HepG2 (cell line): ENCODE measurements around the gene MS4A7. TPM values are rescaled to one million over a fixed set of nuclear protein-coding genes. Genes with fewer than 3 reads are reported as not detected.

Experiments used
- ATAC-seq: fragments of 200-7000 bp; cut with Tn5 transposase; 3 replicates; pipeline ENCODE4 v1.9.1; 2020; ENCODE audit warnings: mild to moderate bottlenecking, moderate library complexity
- BruUV-seq: library from RNA; stranded (reverse); fragments of 400-500 nt; replicated peaks from 2 replicates; lab custom pipeline; 2021; lab: Mats Ljungman, UMichigan
- CTCF ChIA-PET: fragments of 300-600 bp; formaldehyde crosslinking; extraction: SDS; loops from one replicate; lab custom pipeline; 2021; ENCODE audit warnings: low total read pairs, inconsistent platforms, low intra/inter-chr PET ratio; lab: Yijun Ruan, JAX
- POLR2A ChIA-PET: fragments of 350-600 bp; sonication (Branson Sonifier 250); formaldehyde crosslinking; loops from one replicate; lab custom pipeline; 2020; ENCODE audit warnings: antibody characterized with exemption, inconsistent platforms; lab: Yijun Ruan, JAX
- DNase-seq: peaks from one replicate; pipeline ENCODE4 v3.0.0-alpha.2; 2015; ENCODE audit warnings: low spot score
- FAIRE-seq: peaks from 3 replicates; lab custom pipeline; 2011; peaks lifted over from hg19 to GRCh38; lab: Jason Lieb, UNC
- H2AFZ ChIP-seq: one replicate; pipeline ENCODE4 v1.6.1; 2011; ENCODE audit warnings: low read length, inconsistent platforms
- H3K27ac ChIP-seq: fragments of 300-600 bp; 3 replicates; pipeline ENCODE4 v1.8.0; 2011; ENCODE audit warnings: mixed run types, mild to moderate bottlenecking, mixed read lengths, low read length, inconsistent platforms; ENCODE audit not compliant: insufficient read depth; ENCODE audit errors: extremely low read length
- H3K27me3 ChIP-seq, 2 experiments: fragments of 200-600 bp in 1 of 2; 2 replicates in 1 of 2; 3 replicates in 1 of 2; pipeline versions ENCODE4 v1.6.0 to v1.8.0; 2011; ENCODE audit warnings: low read length in 2 of 2, mild to moderate bottlenecking in 2 of 2, moderate library complexity in 2 of 2, inconsistent platforms in 1 of 2; ENCODE audit not compliant: insufficient read depth in 2 of 2, control insufficient read depth in 1 of 2
- H3K36me3 ChIP-seq, 2 experiments: fragments of 200-600 bp in 1 of 2; replicated peaks in 1 of 2; 2 replicates in 1 of 2; 3 replicates in 1 of 2; pipeline versions ENCODE4 v1.5.1 to v1.8.0; 2011; ENCODE audit warnings: low read length in 2 of 2, inconsistent platforms in 1 of 2; ENCODE audit not compliant: insufficient read depth in 2 of 2, control insufficient read depth in 1 of 2
- H3K4me1 ChIP-seq: 2 replicates; pipeline ENCODE4 v1.5.1; 2012; ENCODE audit warnings: low read length, inconsistent platforms; ENCODE audit not compliant: insufficient read depth
- H3K4me2 ChIP-seq: 2 replicates; pipeline ENCODE4 v1.6.0; 2011; ENCODE audit warnings: low read depth, low read length, inconsistent platforms
- H3K4me3 ChIP-seq, 3 experiments: fragments of 200-600 bp in 1 of 3; sonication (generic), shearing (Covaris generic) in 1 of 3; replicated peaks in 1 of 3; 2 replicates each; pipeline ENCODE4 v1.5.1; 2011 to 2016; ENCODE audit warnings: low read length in 3 of 3, inconsistent platforms in 2 of 3, low read depth in 2 of 3, mild to moderate bottlenecking in 2 of 3, control low read depth in 1 of 3, mixed read lengths in 1 of 3; ENCODE audit not compliant: insufficient read depth in 1 of 3
- H3K79me2 ChIP-seq: one replicate; pipeline ENCODE4 v1.6.1; 2011; ENCODE audit warnings: low read length, inconsistent platforms; ENCODE audit not compliant: insufficient read depth
- H3K9ac ChIP-seq: 2 replicates; pipeline ENCODE4 v1.6.0; 2011; ENCODE audit warnings: mild to moderate bottlenecking, low read depth, low read length, inconsistent platforms; ENCODE audit not compliant: insufficient read depth
- H3K9me3 ChIP-seq: 2 replicates; pipeline ENCODE4 v1.5.1; 2012; ENCODE audit warnings: mild to moderate bottlenecking, low read length
- H4K20me1 ChIP-seq: 2 replicates; pipeline ENCODE4 v1.6.0; 2011; ENCODE audit warnings: inconsistent platforms, mild to moderate bottlenecking, low read length, moderate library complexity; ENCODE audit not compliant: insufficient read depth
- EP300 ChIP-seq, 3 experiments: sonication (generic) in 1 of 3; formaldehyde crosslinking in 1 of 3; IDR thresholded peaks; 2 replicates each; pipeline versions ENCODE4 v1.5.1 to v1.6.1; 2011 to 2020; ENCODE audit warnings: low read depth in 2 of 3, low read length in 2 of 3, borderline replicate concordance in 1 of 3, improper control_type of control experiment in 1 of 3, mild to moderate bottlenecking in 1 of 3, missing genetic modification reagents in 1 of 3, moderate library complexity in 1 of 3
- ETV5 ChIP-seq: IDR thresholded peaks from 2 replicates; pipeline ENCODE4 v1.6.1; 2018; ENCODE audit warnings: missing biosample characterization, missing genetic modification reagents, inconsistent platforms, borderline replicate concordance
- NFYC ChIP-seq: IDR thresholded peaks from 2 replicates; pipeline ENCODE4 v1.6.1; 2016; ENCODE audit warnings: missing genetic modification reagents, missing compliant biosample characterization
- SAP130 ChIP-seq: IDR thresholded peaks from 2 replicates; pipeline ENCODE4 v1.6.1; 2016; ENCODE audit warnings: low read depth
- SCMH1 ChIP-seq: sonication (generic); formaldehyde crosslinking; IDR thresholded peaks from 2 replicates; pipeline ENCODE4 v1.9.0; 2021; ENCODE audit warnings: missing genetic modification reagents, mild to moderate bottlenecking, borderline replicate concordance
- WIZ ChIP-seq: sonication (generic); formaldehyde crosslinking; IDR thresholded peaks from 2 replicates; pipeline ENCODE4 v1.5.1; 2020; ENCODE audit warnings: mild to moderate bottlenecking, missing genetic modification reagents
- ZNF24 ChIP-seq: fragments of 450-650 bp; IDR thresholded peaks from 2 replicates; pipeline ENCODE4 v1.6.1; 2017; ENCODE audit warnings: antibody characterized with exemption, mild to moderate bottlenecking
- ZNF44 ChIP-seq: sonication (generic); formaldehyde crosslinking; IDR thresholded peaks from 2 replicates; pipeline ENCODE4 v1.5.1; 2020; ENCODE audit warnings: mild to moderate bottlenecking, missing genetic modification reagents
- ZNF720 ChIP-seq: sonication (generic); formaldehyde crosslinking; IDR thresholded peaks from 2 replicates; pipeline ENCODE4 v1.4.0; 2020; ENCODE audit warnings: missing genetic modification reagents
- WGBS: methylation state at CpG from one replicate; pipeline ENCODE4 v1.1.6; 2017; ENCODE audit warnings: low lambda C conversion rate; 5-methylcytosine and 5-hydroxymethylcytosine counted together
- in situ Hi-C: cut with HindIII; loops from 2 replicates; pipeline ENCODE4 v1.10.0; 2017; ENCODE audit warnings: low pct_unique_long_range_greater_than_20kb; ENCODE audit not compliant: extremely low pct_ligation_motif_present
- intact Hi-C: fragments of 100-400 bp; cut with micrococcal nuclease; formaldehyde crosslinking; loops from one replicate; pipeline ENCODE4 v1.10.0; 2022; ENCODE audit not compliant: unreplicated experiment
- polyA plus RNA-seq, 8 experiments: library from polyadenylated mRNA; depleted of rRNA in 3 of 8; stranded (reverse) in 7 of 8; unstranded in 1 of 8; fragments of >200 nt; fragmentation: Illumina TruSeq in 4 of 8; extraction: Trizol in 4 of 8; gene quantifications; 2 replicates each; pipeline versions ENCODE4 v1.2.1 to v1.2.3, GENCODE V29; 2011 to 2016; ENCODE audit warnings: low read depth in 4 of 8, missing spikeins in 1 of 8, mixed read lengths in 1 of 8; ENCODE audit not compliant: insufficient read depth in 1 of 8
- total RNA-seq, 5 experiments: library from RNA; depleted of rRNA; stranded (reverse); fragments of >200 nt; fragmentation: Illumina TruSeq; extraction: Trizol; gene quantifications; 2 replicates each; pipeline ENCODE4 v1.2.3, GENCODE V29; 2016; ENCODE audit warnings: low read depth in 1 of 5
- TF ChIP-seq, protein P1 (sequence below): IDR thresholded peaks from 2 replicates; pipeline ENCODE4 v1.6.1; 2016; ENCODE audit warnings: low read depth
- TF ChIP-seq, protein P2 (sequence below): sonication (generic); formaldehyde crosslinking; IDR thresholded peaks from 2 replicates; pipeline ENCODE4 v1.8.1; 2023; ENCODE audit warnings: mild to moderate bottlenecking, missing genetic modification reagents
- TF ChIP-seq, protein P3 (sequence below): sonication (generic); formaldehyde crosslinking; IDR thresholded peaks from 2 replicates; pipeline ENCODE4 v1.8.1; 2022; ENCODE audit warnings: mild to moderate bottlenecking, missing genetic modification reagents
- TF ChIP-seq, protein P4 (sequence below): IDR thresholded peaks from 2 replicates; pipeline ENCODE4 v1.6.1; 2012; ENCODE audit warnings: low read depth, low read length, improper control_type of control experiment

MS4A7 gene
- total and polyA plus RNA-seq, 2 of the 13 experiments (the other 11 are each of a cell fraction or from before 2014, with no cell fraction given), result not detected

DNA sequence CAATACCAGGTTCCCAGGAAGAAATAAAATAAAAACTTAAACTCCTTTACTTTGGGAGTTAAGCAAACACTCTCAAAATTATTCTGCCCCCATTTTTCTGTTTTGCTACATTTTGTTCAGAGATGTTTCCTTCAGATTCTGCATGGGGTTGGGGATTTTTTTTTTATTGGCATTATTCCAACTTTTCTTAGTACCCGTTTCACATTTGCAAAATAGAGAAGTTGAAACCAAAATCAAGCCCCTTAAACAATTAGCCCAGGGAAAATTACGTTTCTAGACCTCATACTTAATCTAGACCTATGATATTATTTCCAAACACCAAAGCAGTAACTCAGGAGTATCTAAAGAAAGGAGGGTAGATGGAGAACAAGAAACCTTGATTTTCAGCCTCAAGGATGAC lies 20.6 kb upstream of the MS4A7 start (continued):
- TF ChIP-seq EP300 (IDR thresholded peaks at IDR 0.05; ENCODE audit: low read depth in 2 of 2, low read length in 2 of 2) (no peak), EP300 (CRISPR knock-in tag; IDR thresholded peaks at IDR 0.05; ENCODE audit: borderline replicate concordance) (no peak), NFYC (CRISPR knock-in tag) (no peak), ZNF24 (no peak)
- TF ChIP-seq, protein P1, sequence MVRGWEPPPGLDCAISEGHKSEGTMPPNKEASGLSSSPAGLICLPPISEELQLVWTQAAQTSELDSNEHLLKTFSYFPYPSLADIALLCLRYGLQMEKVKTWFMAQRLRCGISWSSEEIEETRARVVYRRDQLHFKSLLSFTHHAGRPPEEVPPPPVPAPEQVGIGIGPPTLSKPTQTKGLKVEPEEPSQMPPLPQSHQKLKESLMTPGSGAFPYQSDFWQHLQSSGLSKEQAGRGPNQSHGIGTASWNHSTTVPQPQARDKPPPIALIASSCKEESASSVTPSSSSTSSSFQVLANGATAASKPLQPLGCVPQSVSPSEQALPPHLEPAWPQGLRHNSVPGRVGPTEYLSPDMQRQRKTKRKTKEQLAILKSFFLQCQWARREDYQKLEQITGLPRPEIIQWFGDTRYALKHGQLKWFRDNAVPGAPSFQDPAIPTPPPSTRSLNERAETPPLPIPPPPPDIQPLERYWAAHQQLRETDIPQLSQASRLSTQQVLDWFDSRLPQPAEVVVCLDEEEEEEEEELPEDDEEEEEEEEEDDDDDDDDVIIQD, result no peak

DNA sequence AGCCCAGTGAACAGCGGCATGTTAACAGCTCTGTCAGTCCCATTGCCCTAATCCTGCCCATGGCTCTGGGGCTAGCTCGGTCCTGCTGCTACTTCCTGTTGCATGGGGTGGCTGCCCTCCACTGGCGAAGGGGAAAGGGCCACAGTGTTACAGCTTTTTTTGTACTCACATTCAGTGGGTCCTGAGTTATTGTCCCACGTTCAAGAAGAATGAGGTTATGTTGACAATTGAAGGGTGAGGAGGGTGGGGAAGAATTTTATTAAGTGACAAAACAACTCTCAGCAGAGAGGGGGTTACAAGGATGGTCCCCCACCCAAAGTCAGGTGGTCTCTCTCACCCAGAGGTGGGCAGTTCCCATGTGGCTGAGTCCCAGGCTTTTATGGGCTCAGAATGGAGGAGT lies 17.7 kb upstream of the MS4A7 start:
- no peak overlapping the region for H3K9ac ChIP-seq
- POLR2A ChIA-PET, result no interaction called here
- H4K20me1 ChIP-seq, result no peaks in the 10 kb centered on the region
- peaks cover 0 to 3% of the 10 kb centered on the region in 2 experiments; a peak in 1 of 5 replicates for H3K27me3 ChIP-seq
- CTCF ChIA-PET, result no interaction called here
- no peak for ATAC-seq
- intact Hi-C loops, result loop anchor here (5.0 kb wide), 1 partner anchor 402 kb away; no protein-coding TSS in a partner anchor
- no TSS peak for BruUV-seq
- DNase-seq, result no peak
- TF ChIP-seq, protein P2, sequence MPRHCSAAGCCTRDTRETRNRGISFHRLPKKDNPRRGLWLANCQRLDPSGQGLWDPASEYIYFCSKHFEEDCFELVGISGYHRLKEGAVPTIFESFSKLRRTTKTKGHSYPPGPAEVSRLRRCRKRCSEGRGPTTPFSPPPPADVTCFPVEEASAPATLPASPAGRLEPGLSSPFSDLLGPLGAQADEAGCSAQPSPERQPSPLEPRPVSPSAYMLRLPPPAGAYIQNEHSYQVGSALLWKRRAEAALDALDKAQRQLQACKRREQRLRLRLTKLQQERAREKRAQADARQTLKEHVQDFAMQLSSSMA, result no peak
- TF ChIP-seq ZNF720 (CRISPR knock-in tag), result no peak
- no peak for TF ChIP-seq ETV5 (CRISPR knock-in tag)
- TF ChIP-seq, protein P3, sequence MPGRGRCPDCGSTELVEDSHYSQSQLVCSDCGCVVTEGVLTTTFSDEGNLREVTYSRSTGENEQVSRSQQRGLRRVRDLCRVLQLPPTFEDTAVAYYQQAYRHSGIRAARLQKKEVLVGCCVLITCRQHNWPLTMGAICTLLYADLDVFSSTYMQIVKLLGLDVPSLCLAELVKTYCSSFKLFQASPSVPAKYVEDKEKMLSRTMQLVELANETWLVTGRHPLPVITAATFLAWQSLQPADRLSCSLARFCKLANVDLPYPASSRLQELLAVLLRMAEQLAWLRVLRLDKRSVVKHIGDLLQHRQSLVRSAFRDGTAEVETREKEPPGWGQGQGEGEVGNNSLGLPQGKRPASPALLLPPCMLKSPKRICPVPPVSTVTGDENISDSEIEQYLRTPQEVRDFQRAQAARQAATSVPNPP, result no peak
- TF ChIP-seq ZNF44, result no peak
- TF ChIP-seq SCMH1 (CRISPR knock-in tag), result no peak
- TF ChIP-seq WIZ (CRISPR knock-in tag), result no peak
- TF ChIP-seq, protein P4, sequence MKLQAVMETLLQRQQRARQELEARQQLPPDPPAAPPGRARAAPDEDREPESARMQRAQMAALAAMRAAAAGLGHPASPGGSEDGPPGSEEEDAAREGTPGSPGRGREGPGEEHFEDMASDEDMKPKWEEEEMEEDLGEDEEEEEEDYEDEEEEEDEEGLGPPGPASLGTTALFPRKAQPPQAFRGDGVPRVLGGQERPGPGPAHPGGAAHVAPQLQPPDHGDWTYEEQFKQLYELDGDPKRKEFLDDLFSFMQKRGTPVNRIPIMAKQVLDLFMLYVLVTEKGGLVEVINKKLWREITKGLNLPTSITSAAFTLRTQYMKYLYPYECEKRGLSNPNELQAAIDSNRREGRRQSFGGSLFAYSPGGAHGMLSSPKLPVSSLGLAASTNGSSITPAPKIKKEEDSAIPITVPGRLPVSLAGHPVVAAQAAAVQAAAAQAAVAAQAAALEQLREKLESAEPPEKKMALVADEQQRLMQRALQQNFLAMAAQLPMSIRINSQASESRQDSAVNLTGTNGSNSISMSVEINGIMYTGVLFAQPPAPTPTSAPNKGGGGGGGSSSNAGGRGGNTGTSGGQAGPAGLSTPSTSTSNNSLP, result no peak
- no peak for TF ChIP-seq SAP130 (CRISPR knock-in tag)
- no peak overlapping the region for H3K4me3 ChIP-seq
- no peak for FAIRE-seq
- H3K27ac ChIP-seq, result no peak overlapping the region
- no peaks in the 10 kb centered on the region for H3K4me1 ChIP-seq
- no peaks in the 10 kb centered on the region for H3K36me3 ChIP-seq
- in situ Hi-C loops, result loop anchor here (5.0 kb wide), 1 partner anchor 257 kb away; no protein-coding TSS in a partner anchor
- peaks cover 11% of the 10 kb centered on the region for H3K9me3 ChIP-seq
- no peak overlapping the region for H3K4me2 ChIP-seq
- WGBS, result 20% methylated on average over 4 of the region's 4 CpGs
- no peaks in the 10 kb centered on the region for H3K79me2 ChIP-seq
- H2AFZ ChIP-seq, result no peak overlapping the region
